Suprapubic skin (tissue), 4 donors: ENCODE results near the gene KRT33A. TPM values are rescaled to one million over a fixed set of nuclear protein-coding genes. Genes with fewer than 3 reads are reported as not detected.
"Not testable (repeated sequence)": the region's sequence is repeated elsewhere in the genome, so short reads cannot be mapped to it uniquely, and the experiment has no call there.

ENCODE experiments used
- DNase-seq, 2 donors: peaks; one replicate each; pipeline ENCODE4 v3.0.0-alpha.2; 2019; ENCODE audit warnings: low spot score in 2 of 2
- H3K27ac ChIP-seq: fragments of 200-600 bp; sonication (generic); one replicate; pipeline ENCODE4 v1.5.1; 2019
- H3K27me3 ChIP-seq: fragments of 200-600 bp; sonication (generic); one replicate; pipeline ENCODE4 v1.5.1; 2019
- H3K36me3 ChIP-seq: fragments of 200-600 bp; sonication (generic); one replicate; pipeline ENCODE4 v1.5.1; 2019
- H3K4me1 ChIP-seq: fragments of 200-600 bp; sonication (generic); one replicate; pipeline ENCODE4 v1.5.1; 2019
- H3K4me3 ChIP-seq: fragments of 200-600 bp; sonication (generic); one replicate; pipeline ENCODE4 v1.5.1; 2019; ENCODE audit warnings: mild to moderate bottlenecking
- H3K9me3 ChIP-seq: fragments of 200-600 bp; sonication (generic); one replicate; pipeline ENCODE4 v1.5.1; 2019
- EP300 ChIP-seq: sonication (generic); formaldehyde crosslinking; IDR thresholded peaks from one replicate; pipeline ENCODE4 v1.6.1; 2017; ENCODE audit warnings: antibody characterized with exemption
- POLR2A ChIP-seq, 2 donors: fragments of 450-650 bp; IDR thresholded peaks; one replicate each; pipeline ENCODE4 v1.6.1; 2017; ENCODE audit warnings: antibody characterized with exemption in 2 of 2, mild to moderate bottlenecking in 2 of 2, moderate library complexity in 2 of 2
- POLR2AphosphoS5 ChIP-seq, 3 donors: sonication (generic); formaldehyde crosslinking; IDR thresholded peaks; one replicate each; pipeline ENCODE4 v1.6.1; 2017; ENCODE audit warnings: antibody characterized with exemption in 3 of 3
- WGBS: methylation state at CpG from one replicate; pipeline ENCODE4 v1.1.5; 2018; 5-methylcytosine and 5-hydroxymethylcytosine counted together
- total RNA-seq, 4 donors: library from RNA; depleted of rRNA; stranded (reverse); fragments of >200 nt; gene quantifications; one replicate each; pipeline ENCODE4 v1.1.0, GENCODE V29; 2016
- TF ChIP-seq, protein P1 (sequence below), 2 donors: fragments of 200-600 bp in 1 of 2; fragments of 450-650 bp in 1 of 2; sonication (generic) in 1 of 2; IDR thresholded peaks; one replicate each; pipeline ENCODE4 v1.5.1; 2016 to 2019; ENCODE audit warnings: antibody characterized with exemption in 2 of 2, mild to moderate bottlenecking in 1 of 2, moderate library complexity in 1 of 2

KRT33A gene
- total RNA-seq, 4 donors from 2014 or later, result 1.2 to 144 (median 8.3) TPM

DNA sequence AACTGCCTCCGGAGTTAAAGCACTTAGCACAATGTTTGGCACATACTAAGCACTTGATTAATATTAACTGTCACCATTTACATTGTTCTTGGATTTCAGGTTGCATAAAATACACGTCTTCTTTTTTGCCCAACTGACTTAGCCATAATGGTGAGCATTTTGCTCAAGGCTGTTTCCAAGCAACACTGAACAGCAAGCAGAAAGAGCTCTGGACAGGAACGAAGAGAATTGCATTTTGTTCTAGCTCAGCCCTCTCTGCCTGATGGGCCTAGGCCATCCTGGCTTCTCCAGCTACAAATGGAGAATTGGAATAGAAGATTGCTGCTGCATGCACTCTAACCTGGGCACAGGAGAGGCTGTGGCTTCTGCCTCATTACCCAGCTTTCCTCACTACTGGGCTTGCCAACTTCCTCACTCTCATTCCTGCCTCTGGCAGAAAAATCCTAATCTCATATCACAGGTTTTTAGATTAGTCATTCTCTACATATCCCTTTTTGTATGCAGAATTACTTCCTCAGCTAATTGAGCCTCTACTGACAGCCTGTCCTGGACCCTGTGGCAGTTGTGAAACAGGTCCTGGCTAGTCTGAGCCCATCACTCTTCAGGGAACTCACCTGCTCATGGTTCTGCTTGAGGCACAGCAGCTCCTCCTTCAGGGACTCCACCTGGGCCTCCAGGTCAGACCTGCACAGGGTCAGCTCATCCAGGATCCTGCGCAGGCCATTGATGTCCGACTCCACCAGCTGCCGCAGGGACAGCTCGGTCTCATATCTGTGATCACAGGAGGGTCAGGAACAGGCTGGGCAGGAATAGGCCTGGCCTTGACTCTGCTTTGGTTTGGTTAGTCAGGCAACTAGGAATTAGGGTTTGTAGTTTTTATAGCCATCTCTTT lies 2.5 kb downstream of the KRT33A start:
- Histone ChIP-seq H3K27me3 (peaks cover 3% of the 10 kb centered on the region), H3K4me1 (peaks cover 17% of the 10 kb centered on the region), H3K4me3 (no peak overlapping the region), H3K36me3 (no peaks in the 10 kb centered on the region), H3K9me3 (no peaks in the 10 kb centered on the region), H3K27ac (no peak overlapping the region)
- WGBS, result 62% methylated on average over 7 of the region's 7 CpGs
- TF ChIP-seq, protein P1, sequence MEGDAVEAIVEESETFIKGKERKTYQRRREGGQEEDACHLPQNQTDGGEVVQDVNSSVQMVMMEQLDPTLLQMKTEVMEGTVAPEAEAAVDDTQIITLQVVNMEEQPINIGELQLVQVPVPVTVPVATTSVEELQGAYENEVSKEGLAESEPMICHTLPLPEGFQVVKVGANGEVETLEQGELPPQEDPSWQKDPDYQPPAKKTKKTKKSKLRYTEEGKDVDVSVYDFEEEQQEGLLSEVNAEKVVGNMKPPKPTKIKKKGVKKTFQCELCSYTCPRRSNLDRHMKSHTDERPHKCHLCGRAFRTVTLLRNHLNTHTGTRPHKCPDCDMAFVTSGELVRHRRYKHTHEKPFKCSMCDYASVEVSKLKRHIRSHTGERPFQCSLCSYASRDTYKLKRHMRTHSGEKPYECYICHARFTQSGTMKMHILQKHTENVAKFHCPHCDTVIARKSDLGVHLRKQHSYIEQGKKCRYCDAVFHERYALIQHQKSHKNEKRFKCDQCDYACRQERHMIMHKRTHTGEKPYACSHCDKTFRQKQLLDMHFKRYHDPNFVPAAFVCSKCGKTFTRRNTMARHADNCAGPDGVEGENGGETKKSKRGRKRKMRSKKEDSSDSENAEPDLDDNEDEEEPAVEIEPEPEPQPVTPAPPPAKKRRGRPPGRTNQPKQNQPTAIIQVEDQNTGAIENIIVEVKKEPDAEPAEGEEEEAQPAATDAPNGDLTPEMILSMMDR (IDR thresholded peaks at IDR 0.05), result no peak
- DNase-seq, result no peak

DNA sequence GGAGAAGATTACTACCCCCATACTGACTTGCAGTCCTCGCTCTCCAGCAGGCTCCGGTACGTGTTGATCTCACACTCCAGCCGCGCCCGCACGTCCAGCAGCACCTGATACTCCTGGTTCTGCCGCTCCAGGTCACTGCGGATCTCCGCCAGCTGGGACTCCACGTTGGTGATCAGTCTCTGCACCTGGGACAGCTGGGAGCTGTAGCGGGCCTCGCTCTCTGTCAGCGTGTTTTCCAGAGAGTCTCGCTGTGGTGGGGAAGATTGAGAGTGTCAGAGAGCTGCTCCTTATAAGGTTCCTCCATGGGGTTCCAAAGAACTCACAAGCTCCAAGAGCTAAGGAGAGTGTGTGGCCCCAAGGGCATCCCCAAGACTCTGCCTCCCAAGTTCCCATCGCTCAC lies 4.2 kb downstream of the KRT33A start:
- H3K36me3 ChIP-seq, H3K27me3 ChIP-seq, H3K27ac ChIP-seq, H3K9me3 ChIP-seq, H3K4me3 ChIP-seq, DNase-seq: not testable (repeated sequence)
- peaks cover 20% of the 10 kb centered on the region for H3K4me1 ChIP-seq
- WGBS, result 80% methylated on average over 9 of the region's 16 CpGs

DNA sequence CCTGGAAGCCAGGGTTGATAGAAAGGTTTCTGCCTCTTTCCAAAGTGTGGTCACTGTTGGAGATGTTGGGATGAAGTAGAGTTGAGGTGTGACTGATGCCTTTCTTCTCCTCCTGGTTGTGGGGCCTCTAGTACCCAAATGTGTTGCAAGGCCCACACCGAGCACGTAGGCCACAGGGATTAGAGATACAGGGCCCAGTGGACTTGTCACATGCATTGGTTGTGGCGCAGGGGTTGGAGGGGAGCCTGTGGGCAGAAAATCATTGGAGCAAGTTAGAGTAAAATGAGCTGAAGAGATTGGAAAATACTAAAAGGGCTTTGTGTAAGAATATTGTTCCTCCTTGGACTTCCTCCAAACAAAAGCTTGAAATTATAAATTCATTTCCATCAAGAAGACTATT lies 4.6 kb downstream of the KRT33A start:
- Histone ChIP-seq H3K4me3 (no peak overlapping the region), H3K27me3 (no peaks in the 10 kb centered on the region), H3K4me1 (peaks cover 20% of the 10 kb centered on the region), H3K27ac (no peak overlapping the region), H3K36me3 (no peaks in the 10 kb centered on the region), H3K9me3 (no peaks in the 10 kb centered on the region)
- DNase-seq, result no peak
- TF ChIP-seq, protein P1 (IDR thresholded peaks at IDR 0.05), result no peak
- TF ChIP-seq POLR2AphosphoS5 (IDR thresholded peaks at IDR 0.05), result no peak
- TF ChIP-seq POLR2A (IDR thresholded peaks at IDR 0.05), result no peak
- TF ChIP-seq EP300, result no peak
- 76% methylated on average over 3 of the region's 3 CpGs for WGBS

DNA sequence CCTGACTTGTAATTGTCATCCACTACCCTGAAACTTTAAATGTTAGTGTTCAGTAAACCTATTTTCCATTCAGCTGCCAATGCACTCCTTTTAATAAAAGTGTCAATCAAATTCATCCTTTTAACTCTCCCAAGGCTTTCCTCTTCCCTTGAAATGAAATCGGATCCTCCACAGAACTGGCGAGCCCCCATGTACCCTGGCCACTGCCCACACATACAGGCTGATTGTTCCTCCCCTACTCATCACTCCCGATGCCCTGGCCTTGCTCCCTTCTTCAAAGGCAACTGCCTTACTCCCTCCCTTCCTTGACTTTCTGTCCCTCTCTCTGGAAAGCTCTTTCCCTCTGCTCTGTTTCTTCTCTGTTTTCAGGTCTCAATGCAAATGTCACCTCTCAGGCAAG lies 7.6 kb downstream of the KRT33A start:
- TF ChIP-seq POLR2AphosphoS5 (IDR thresholded peaks at IDR 0.05), result no peak
- no peak for TF ChIP-seq EP300
- TF ChIP-seq, protein P1 (IDR thresholded peaks at IDR 0.05), result no peak
- no peak for TF ChIP-seq POLR2A (IDR thresholded peaks at IDR 0.05)
- Histone ChIP-seq H3K4me1 (peaks cover 32% of the 10 kb centered on the region), H3K4me3 (no peak overlapping the region), H3K36me3 (no peaks in the 10 kb centered on the region), H3K9me3 (no peaks in the 10 kb centered on the region), H3K27me3 (no peaks in the 10 kb centered on the region), H3K27ac (no peak overlapping the region)
- 80% methylated on average over 3 of the region's 3 CpGs for WGBS
- no peak for DNase-seq

DNA sequence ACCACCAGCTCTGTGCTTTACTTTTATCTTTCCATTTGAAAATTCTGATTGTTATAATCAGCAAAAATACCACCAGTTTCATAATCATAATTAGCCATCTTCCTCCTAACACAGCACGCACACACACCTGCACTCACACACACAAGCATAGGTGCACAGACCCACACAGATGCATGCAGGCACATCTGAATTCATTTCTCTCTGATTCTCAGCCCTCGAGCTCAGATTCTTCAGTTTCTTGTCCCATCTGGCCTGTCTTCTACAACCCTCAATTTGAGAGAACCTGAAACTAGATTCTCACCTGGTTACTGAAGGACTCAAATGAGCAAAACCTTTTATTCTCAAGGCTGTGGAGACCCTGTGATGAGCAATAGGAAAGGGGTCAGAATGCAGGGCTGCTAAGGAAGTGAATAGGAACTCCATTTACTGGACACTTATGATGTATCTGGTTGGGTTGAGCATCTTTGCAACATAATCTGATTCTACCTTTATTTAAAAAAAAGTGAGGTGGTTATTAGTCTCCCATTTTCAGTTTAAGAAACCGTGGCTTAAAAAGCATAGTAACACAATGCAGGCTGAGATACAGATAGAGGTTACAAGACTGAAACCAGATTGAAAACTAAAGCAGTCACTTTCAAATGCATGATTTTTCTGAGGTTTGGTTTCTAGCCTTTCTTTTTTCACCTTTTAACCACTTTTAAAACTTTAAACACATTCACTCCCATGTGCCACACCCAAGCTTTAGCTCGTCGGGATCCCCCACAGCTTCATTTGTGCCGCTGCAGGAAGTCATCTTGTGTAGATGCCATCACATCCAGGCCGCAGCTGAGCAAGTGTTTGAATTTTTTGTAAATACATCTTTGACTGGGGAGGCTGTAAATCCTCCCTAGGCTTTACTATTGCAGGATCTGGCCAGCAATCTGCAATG lies 9.4 kb downstream of the KRT33A start:
- no peaks in the 10 kb centered on the region for H3K36me3 ChIP-seq
- H3K27ac ChIP-seq, result no peak overlapping the region
- DNase-seq, result no peak
- peaks cover 24% of the 10 kb centered on the region for H3K4me1 ChIP-seq
- H3K27me3 ChIP-seq, result no peaks in the 10 kb centered on the region
- H3K4me3 ChIP-seq, result no peak overlapping the region
- H3K9me3 ChIP-seq, result no peaks in the 10 kb centered on the region
- no peak for TF ChIP-seq POLR2AphosphoS5 (IDR thresholded peaks at IDR 0.05)
- no peak for TF ChIP-seq POLR2A (IDR thresholded peaks at IDR 0.05)
- WGBS, result 64% methylated on average over 7 of the region's 7 CpGs

DNA sequence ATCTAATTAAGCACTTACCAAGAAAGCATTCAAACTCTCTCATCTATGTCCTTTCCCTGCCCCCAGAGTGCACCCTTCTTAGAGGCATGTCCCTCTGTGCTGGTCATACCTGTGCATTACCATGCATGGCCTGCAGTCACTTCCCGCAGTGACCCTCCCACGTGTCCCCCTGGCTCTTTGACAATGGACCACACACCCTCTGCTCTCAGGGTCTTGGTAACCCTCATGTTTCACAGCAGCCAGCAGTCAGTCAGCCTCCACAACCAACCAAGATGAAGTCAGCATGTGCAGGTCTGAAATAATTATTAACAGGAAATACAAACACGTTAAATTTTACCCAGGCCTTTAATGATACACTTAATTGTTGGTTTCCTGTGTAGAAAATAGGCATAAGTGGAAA lies 10.1 kb downstream of the KRT33A start:
- Histone ChIP-seq H3K9me3 (no peaks in the 10 kb centered on the region), H3K27ac (no peak overlapping the region), H3K4me1 (peaks cover 25% of the 10 kb centered on the region), H3K36me3 (no peaks in the 10 kb centered on the region), H3K4me3 (no peak overlapping the region), H3K27me3 (no peaks in the 10 kb centered on the region)
- TF ChIP-seq EP300 (no peak), POLR2AphosphoS5 (IDR thresholded peaks at IDR 0.05) (no peak), POLR2A (IDR thresholded peaks at IDR 0.05) (no peak)
- TF ChIP-seq, protein P1 (IDR thresholded peaks at IDR 0.05), result no peak
- no peak for DNase-seq
- 50% methylated on average over 3 of the region's 3 CpGs for WGBS
